B cell (primary cell): ENCODE results near the gene TMEM263. TPM values are rescaled to one million over a fixed set of nuclear protein-coding genes. Genes with fewer than 3 reads are reported as not detected.

Source experiments
- ATAC-seq: fragments of 200-7000 bp; cut with Tn5 transposase; one replicate; pipeline ENCODE4 v1.10.0; 2021; ENCODE audit warnings: low read depth, mild to moderate bottlenecking, moderate number of reproducible peaks, moderate library complexity
- CTCF ChIA-PET: fragments of 350-600 bp; sonication (Branson Sonifier 250); formaldehyde crosslinking; loops from one replicate; lab custom pipeline; 2021; ENCODE audit warnings: antibody characterized with exemption, inconsistent platforms; lab: Charles Lee
- POLR2A ChIA-PET: fragments of 350-600 bp; sonication (Branson Sonifier 250); formaldehyde crosslinking; loops from one replicate; lab custom pipeline; 2021; ENCODE audit warnings: antibody characterized with exemption; lab: Charles Lee
- DNase-seq: peaks from one replicate; pipeline ENCODE4 v3.0.0; 2013
- H2AFZ ChIP-seq: 2 replicates; pipeline ENCODE4 v1.6.1; 2012; ENCODE audit warnings: mild to moderate bottlenecking, low read depth, low read length; ENCODE audit not compliant: insufficient read depth, poor library complexity, severe bottlenecking
- H3K27ac ChIP-seq, 2 donors: 1 replicate in 1 of 2; 2 replicates in 1 of 2; pipeline ENCODE4 v1.5.1; 2012 to 2013; ENCODE audit warnings: low read length in 2 of 2, mild to moderate bottlenecking in 2 of 2, moderate library complexity in 1 of 2
- H3K27me3 ChIP-seq, 4 experiments: fragments of 200-600 bp in 1 of 4; sonication (generic) in 1 of 4; replicated peaks in 1 of 4; 1 replicate in 2 of 4; 2 replicates in 2 of 4; pipeline versions ENCODE4 v1.6.1 to v1.7.0; 2013 to 2016; ENCODE audit warnings: low read length in 3 of 4, mild to moderate bottlenecking in 2 of 4, mixed read lengths in 1 of 4, moderate library complexity in 1 of 4; ENCODE audit not compliant: insufficient read depth in 4 of 4, control insufficient read depth in 3 of 4; ENCODE audit errors: control extremely low read depth in 1 of 4
- H3K36me3 ChIP-seq, 2 experiments: replicated peaks in 1 of 2; 1 replicate in 1 of 2; 2 replicates in 1 of 2; pipeline versions ENCODE4 v1.6.1 to v1.7.1; 2013; ENCODE audit warnings: low read length in 1 of 2; ENCODE audit not compliant: insufficient read depth in 2 of 2, control insufficient read depth in 1 of 2; ENCODE audit errors: control extremely low read depth in 1 of 2, extremely low read depth in 1 of 2
- H3K4me1 ChIP-seq, 2 donors: fragments of 200-600 bp in 1 of 2; sonication (generic) in 1 of 2; 1 replicate in 1 of 2; 2 replicates in 1 of 2; pipeline versions ENCODE4 v1.5.1 to v1.6.1; 2013 to 2017; ENCODE audit warnings: low read length in 2 of 2; ENCODE audit not compliant: control insufficient read depth in 2 of 2, insufficient read depth in 2 of 2
- H3K4me2 ChIP-seq: replicated peaks from 2 replicates; pipeline ENCODE3; 2012; ENCODE audit warnings: mild to moderate bottlenecking, low read depth, low read length; ENCODE audit not compliant: poor library complexity, severe bottlenecking
- H3K4me3 ChIP-seq, 5 experiments: fragments of 200-600 bp in 1 of 5; sonication (generic) in 1 of 5; 1 replicate in 3 of 5; 2 replicates in 2 of 5; pipeline versions ENCODE4 v1.5.1 to v1.7.0; 2011 to 2016; ENCODE audit warnings: low read length in 4 of 5, mild to moderate bottlenecking in 4 of 5, low read depth in 2 of 5, control low read depth in 1 of 5, moderate library complexity in 1 of 5; ENCODE audit not compliant: insufficient read depth in 1 of 5; ENCODE audit errors: control extremely low read depth in 1 of 5, extremely low read depth in 1 of 5
- H3K79me2 ChIP-seq: fragments of 200-600 bp; sonication (generic); one replicate; pipeline ENCODE4 v1.6.0; 2016; ENCODE audit warnings: low read length; ENCODE audit not compliant: control insufficient read depth, insufficient read depth
- H3K9ac ChIP-seq: fragments of 200-600 bp; sonication (generic); 2 replicates; pipeline ENCODE4 v1.6.1; 2017; ENCODE audit warnings: mild to moderate bottlenecking, low read length, moderate library complexity
- H3K9me3 ChIP-seq, 3 donors: one replicate each; pipeline versions ENCODE4 v1.6.1 to v1.7.1; 2013; ENCODE audit warnings: low read length in 2 of 3; ENCODE audit not compliant: control insufficient read depth in 2 of 3, insufficient read depth in 1 of 3; ENCODE audit errors: control extremely low read depth in 1 of 3
- H4K20me1 ChIP-seq: 2 replicates; pipeline ENCODE4 v1.6.0; 2012; ENCODE audit warnings: mild to moderate bottlenecking, low read length; ENCODE audit not compliant: insufficient read depth, control insufficient read depth, poor library complexity, severe bottlenecking
- H3K27ac Mint-ChIP-seq: one replicate; pipeline ENCODE4 v1.8.0; 2021; ENCODE audit warnings: mixed read lengths
- H3K27me3 Mint-ChIP-seq: one replicate; pipeline ENCODE4 v1.8.0; 2021; ENCODE audit warnings: mixed read lengths
- H3K4me1 Mint-ChIP-seq: one replicate; pipeline ENCODE4 v1.8.0; 2021; ENCODE audit warnings: mixed read lengths
- H3K4me3 Mint-ChIP-seq: one replicate; pipeline ENCODE4 v1.8.0; 2021; ENCODE audit warnings: mixed read lengths
- H3K9me3 Mint-ChIP-seq: one replicate; pipeline ENCODE4 v1.8.0; 2022; ENCODE audit warnings: mixed read lengths; ENCODE audit not compliant: insufficient read depth
- EZH2 ChIP-seq: IDR thresholded peaks from 2 replicates; pipeline ENCODE4 v1.6.1; 2012; ENCODE audit warnings: borderline replicate concordance, low read depth, mild to moderate bottlenecking, moderate library complexity, low read length; ENCODE audit not compliant: insufficient read depth, poor library complexity, severe bottlenecking
- WGBS: methylation state at CpG from one replicate; pipeline ENCODE4 v1.1.5; 2013; ENCODE audit warnings: missing lambda C conversion rate; ENCODE audit not compliant: insufficient coverage; 5-methylcytosine and 5-hydroxymethylcytosine counted together
- intact Hi-C: fragments of 100-400 bp; cut with micrococcal nuclease; formaldehyde crosslinking; loops from one replicate; pipeline ENCODE4 v1.10.0; 2022
- polyA plus RNA-seq: library from polyadenylated mRNA; depleted of rRNA; stranded (reverse); fragments of >200 nt; gene quantifications from 2 replicates; pipeline ENCODE4 v1.2.3, GENCODE V29; 2012
- total RNA-seq, 2 donors: library from RNA; stranded (reverse); fragments of 120-200 nt in 1 of 2; gene quantifications; 1 replicate in 1 of 2; 2 replicates in 1 of 2; pipeline versions ENCODE4 v1.2.3 to v1.2.4, GENCODE V29; 2013 to 2022
- TF ChIP-seq, protein P1 (sequence below): fragments of 200-600 bp; IDR thresholded peaks from one replicate; pipeline ENCODE4 v1.8.0; 2022; ENCODE audit warnings: antibody characterized with exemption, mild to moderate bottlenecking

Gene TMEM263
- total and polyA plus RNA-seq, 2 donors (not counting 1 experiment from before 2014, with no cell fraction given): 4.8 to 23.5 TPM

GRCh38 chr12:106911581-106911980, 44.1 kb upstream of the TMEM263 start:
- Histone ChIP-seq H3K4me2 (no peak overlapping the region), H2AFZ (no peak overlapping the region), H3K9me3 (peaks cover 0 to 34% (median 4%) of the 10 kb centered on the region in 3 donors), H3K4me3 (no peak overlapping the region), H4K20me1 (peaks cover 8% of the 10 kb centered on the region), H3K27ac (no peak overlapping the region), H3K9ac (no peak overlapping the region), H3K79me2 (no peaks in the 10 kb centered on the region), H3K27me3 (peaks cover 5 to 91% (median 87%) of the 10 kb centered on the region in 4 experiments), H3K36me3 (no peaks in the 10 kb centered on the region), H3K4me1 (peaks cover 11 to 45% of the 10 kb centered on the region in 2 donors)
- ChIA-PET POLR2A (no interaction called here), CTCF (interaction anchor here (2.0 kb wide), 1 partner anchor 8 kb away, joined by 12 read pairs; no protein-coding TSS in a partner anchor)
- intact Hi-C loops: no loop called here
- Mint-ChIP-seq H3K9me3 (no peaks in the 10 kb centered on the region), H3K4me1 (peaks cover 13% of the 10 kb centered on the region), H3K4me3 (no peak overlapping the region), H3K27me3 (peaks cover 82% of the 10 kb centered on the region), H3K27ac (no peak overlapping the region)
- TF ChIP-seq, protein P1, sequence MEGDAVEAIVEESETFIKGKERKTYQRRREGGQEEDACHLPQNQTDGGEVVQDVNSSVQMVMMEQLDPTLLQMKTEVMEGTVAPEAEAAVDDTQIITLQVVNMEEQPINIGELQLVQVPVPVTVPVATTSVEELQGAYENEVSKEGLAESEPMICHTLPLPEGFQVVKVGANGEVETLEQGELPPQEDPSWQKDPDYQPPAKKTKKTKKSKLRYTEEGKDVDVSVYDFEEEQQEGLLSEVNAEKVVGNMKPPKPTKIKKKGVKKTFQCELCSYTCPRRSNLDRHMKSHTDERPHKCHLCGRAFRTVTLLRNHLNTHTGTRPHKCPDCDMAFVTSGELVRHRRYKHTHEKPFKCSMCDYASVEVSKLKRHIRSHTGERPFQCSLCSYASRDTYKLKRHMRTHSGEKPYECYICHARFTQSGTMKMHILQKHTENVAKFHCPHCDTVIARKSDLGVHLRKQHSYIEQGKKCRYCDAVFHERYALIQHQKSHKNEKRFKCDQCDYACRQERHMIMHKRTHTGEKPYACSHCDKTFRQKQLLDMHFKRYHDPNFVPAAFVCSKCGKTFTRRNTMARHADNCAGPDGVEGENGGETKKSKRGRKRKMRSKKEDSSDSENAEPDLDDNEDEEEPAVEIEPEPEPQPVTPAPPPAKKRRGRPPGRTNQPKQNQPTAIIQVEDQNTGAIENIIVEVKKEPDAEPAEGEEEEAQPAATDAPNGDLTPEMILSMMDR: no peak
- no peak for TF ChIP-seq EZH2
- 88% methylated on average over 2 of the region's 6 CpGs for WGBS
- ATAC-seq (no peak), DNase-seq (no peak)

- no peak for DNase-seq
- TF ChIP-seq, protein P1: no peak
- no peak for TF ChIP-seq EZH2
- ChIA-PET POLR2A (no interaction called here), CTCF (interaction anchor here (0.6 kb wide), 1 partner anchor 32 kb away, joined by 3 read pairs; no protein-coding TSS in a partner anchor)
- no peak overlapping the region for H3K4me3 ChIP-seq
- WGBS: 95% methylated on average over 10 of the region's 10 CpGs
- intact Hi-C loops: no loop called here
- peaks cover 0 to 28% (median 4%) of the 10 kb centered on the region in 3 donors for H3K9me3 ChIP-seq
- H3K9ac ChIP-seq: no peak overlapping the region
- Mint-ChIP-seq H3K4me1 (peaks cover 9% of the 10 kb centered on the region), H3K27ac (no peak overlapping the region), H3K4me3 (no peak overlapping the region), H3K27me3 (peaks cover 84% of the 10 kb centered on the region), H3K9me3 (no peaks in the 10 kb centered on the region)
- H3K27me3 ChIP-seq: peaks cover 2 to 86% (median 83%) of the 10 kb centered on the region in 4 experiments
- H3K4me1 ChIP-seq: peaks cover 11 to 35% of the 10 kb centered on the region in 2 donors
- H3K4me2 ChIP-seq: no peak overlapping the region
- no peak for ATAC-seq
- no peaks in the 10 kb centered on the region for H3K79me2 ChIP-seq
- H2AFZ ChIP-seq: no peak overlapping the region
- no peaks in the 10 kb centered on the region for H4K20me1 ChIP-seq
- H3K36me3 ChIP-seq: no peaks in the 10 kb centered on the region
- no peak overlapping the region for H3K27ac ChIP-seq
These were observed 42.3 kb upstream of the TMEM263 start for GRCh38 chr12:106913456-106913855.
